Stimulated activated naive CD4-positive, alpha-beta T cell treated with Interleukin-2 at 50 U/mL for 16 hours (primary cell): ENCODE results near the gene CRX.
"Not testable (repeated sequence)": the region's sequence is repeated elsewhere in the genome, so short reads cannot be mapped to it uniquely, and the experiment has no call there.

Source experiments
- DNase-seq: peaks from one replicate; lab custom pipeline; 2025; lab: John Stamatoyannopoulos, UW

CRX gene

DNA sequence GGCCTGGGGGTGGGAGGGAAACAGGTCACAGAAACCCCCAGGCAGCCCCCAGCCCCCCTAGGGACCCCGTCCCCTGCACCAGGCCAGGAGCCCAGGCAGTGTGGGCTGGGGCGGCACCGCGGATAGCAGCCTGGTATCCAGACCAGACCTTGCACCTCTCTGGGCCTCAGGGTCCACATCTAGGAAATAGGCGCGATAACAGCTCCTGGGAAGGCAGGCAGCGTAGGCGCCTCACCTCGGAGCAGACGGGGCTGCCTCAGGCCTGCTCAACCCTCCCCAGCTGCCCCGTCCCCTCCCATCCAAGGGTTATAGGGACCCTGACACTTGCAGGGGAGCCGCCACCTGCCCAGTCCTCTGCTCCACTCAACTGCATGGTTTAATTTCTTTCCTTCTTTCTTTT lies 18.1 kb upstream of the CRX start:
- not testable (repeated sequence) for DNase-seq

DNA sequence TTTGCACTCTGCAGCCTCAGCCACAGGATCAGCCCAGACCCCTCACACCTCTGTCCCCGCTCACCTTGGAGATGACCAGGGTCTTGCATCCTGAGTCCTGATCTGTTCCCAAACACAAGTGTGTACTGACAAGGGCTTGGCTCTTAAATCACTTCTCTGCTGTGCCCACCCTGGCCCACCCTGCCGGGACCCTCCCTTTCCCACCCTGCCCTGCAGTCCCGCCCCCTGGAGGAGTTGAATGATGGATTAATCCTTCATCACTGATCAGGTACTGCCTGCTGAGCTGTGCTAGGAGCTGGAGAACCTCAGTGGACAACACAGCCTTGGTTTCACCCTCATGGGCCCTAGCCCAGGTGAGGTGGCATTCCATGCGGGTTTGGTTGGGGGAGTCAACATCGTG lies 17.3 kb upstream of the CRX start, which contains the start of gene TPRX1:
Gene TPRX1 (minus strand): TSS at position 101 of the 400 bp plus-strand sequence. CDS start 12 bp downstream, at position 89.
- not testable (repeated sequence) for DNase-seq

DNA sequence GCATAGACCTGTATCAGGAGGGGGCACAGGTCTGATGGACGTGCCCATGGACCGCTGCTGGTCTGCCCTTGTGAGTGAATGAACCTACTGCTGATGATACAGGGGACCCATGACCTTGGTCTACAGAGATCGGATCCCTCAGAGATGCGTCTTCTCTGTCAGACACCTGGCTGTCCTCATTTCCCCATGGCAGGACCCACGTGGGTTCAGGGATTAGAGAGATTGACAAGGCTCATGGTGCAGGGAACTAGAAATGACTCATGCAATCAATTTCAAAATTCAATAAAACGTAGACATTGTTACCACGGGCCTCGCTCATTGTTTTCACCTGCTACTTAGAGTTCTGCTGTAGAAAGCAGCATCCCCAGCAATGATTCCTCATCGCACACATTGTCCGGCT lies 16.4 kb upstream of the CRX start:
- DNase-seq: no peak

DNA sequence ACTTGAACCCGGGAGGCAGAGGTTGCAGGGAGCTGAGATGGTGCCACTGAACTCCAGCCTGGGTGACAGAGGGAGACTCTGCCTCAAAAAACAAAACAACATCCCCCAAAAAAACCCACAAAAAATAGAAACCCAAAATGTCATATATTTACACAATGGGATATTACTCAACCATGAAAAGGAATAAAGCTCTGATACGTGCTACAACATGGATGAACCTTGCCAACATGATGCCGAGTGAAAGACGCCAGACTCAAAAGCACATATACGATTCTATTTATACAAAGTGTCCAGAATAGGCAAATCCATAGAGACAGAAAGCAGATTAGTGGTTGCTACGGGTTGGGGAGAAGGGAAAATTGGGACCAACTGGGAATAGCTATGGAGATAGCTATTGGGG lies 15.3 kb upstream of the CRX start:
- no peak for DNase-seq

DNA sequence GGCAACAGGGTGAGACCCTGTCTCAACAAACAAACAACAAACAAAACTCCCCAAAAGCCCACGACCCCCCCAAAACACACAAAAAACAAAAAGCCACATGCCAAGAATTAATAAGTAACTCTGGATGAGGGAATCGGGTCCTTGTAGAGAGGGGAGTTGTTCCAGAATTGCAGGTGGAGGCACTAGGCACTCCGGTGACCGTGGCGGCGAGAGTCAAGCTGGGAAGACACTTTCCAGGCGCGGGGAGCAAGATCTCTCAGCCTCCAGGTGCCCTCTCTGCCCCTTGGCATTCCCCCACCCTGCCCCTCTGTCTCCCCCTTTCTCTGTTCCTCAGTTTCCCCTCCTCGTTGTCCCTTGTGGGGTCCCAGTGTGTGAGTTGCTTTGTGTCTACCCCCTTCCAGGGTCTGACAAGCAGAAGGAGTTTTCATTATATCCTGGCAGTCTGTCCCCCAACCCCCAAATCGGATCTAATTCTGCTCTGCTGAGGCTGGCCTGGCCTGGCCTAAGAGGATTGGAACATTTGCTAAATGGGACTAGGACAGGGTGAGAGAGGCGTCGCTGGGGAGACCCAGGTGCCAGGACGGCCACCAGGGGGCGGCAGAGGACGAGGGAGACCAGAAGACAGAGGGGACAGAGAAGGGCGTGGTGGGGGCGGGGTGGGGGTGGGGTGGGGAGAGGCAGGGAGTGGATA lies 8.3 kb upstream of the CRX start:
- peak; percentile 65 for DNase-seq

DNA sequence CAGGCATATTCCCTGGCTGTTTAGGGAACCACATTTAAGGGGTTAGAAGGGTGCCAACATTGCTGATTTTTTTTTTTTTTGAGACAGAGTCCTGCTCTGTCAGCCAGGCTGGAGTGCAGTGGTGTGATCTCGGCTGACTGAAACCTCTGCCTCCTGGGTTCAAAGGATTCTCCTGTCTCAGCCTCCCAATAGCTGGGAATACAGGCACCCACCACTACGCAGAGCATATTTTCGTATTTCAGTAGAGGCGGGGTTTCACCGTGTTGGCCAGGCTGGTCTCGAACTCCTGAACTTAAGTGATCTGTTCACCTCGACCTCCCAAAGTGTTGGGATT lies 7.8 kb upstream of the CRX start:
- DNase-seq: no peak

DNA sequence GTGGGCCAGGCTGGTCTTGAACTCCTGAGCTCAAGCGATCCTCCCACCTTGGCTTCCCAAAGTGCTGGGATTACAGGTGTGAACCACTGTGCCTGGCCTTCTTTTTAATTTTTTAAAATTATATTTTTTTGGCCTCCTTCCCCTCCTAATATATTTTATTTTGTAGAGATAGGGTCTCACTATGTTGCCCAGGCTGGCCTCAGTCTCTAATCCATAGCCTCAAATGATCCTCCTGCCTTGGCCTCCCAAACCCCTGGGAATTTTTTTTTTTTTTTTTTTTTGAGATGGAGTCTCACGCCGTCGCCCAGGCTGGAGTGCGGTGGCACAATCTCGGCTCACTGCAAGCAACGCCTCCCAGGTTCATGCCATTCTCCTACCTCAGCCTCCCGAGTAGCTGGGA lies 5.5 kb upstream of the CRX start:
- not testable (repeated sequence) for DNase-seq

DNA sequence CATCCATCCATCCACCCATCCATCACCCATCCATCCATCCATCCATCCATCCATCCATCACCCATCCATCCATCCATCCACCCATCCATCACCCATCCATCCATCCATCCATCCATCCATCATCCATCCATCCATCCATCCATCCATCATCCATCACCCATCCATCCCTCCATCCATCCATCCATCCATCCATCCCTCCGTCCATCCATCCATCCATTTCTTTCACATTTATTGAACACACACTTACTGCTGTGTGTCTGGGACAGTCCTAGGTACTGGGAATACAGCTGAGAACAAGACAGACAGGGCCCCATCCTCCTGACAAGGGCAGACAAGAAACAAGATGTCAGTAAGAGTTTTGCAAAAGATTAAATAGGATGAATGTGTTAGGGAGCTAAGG lies 3.5 kb upstream of the CRX start:
- not testable (repeated sequence) for DNase-seq

DNA sequence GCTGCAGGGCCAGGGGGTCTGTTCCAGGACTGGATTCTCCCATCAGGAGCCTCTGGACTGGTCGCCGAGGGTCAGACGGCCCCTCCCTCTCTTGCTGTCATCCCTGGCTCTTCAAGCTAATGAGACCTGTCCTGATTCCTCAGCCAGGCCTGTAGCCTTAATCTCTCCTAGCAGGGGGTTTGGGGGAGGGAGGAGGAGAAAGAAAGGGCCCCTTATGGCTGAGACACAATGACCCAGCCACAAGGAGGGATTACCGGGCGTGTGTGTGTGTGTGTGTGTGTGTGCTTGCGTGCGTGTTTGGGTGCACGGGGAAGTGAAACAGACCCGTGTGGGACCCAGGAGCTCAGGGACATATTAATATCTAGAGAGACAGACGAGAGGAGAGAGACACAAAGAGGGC lies 1.9 kb upstream of the CRX start:
- no peak for DNase-seq

DNA sequence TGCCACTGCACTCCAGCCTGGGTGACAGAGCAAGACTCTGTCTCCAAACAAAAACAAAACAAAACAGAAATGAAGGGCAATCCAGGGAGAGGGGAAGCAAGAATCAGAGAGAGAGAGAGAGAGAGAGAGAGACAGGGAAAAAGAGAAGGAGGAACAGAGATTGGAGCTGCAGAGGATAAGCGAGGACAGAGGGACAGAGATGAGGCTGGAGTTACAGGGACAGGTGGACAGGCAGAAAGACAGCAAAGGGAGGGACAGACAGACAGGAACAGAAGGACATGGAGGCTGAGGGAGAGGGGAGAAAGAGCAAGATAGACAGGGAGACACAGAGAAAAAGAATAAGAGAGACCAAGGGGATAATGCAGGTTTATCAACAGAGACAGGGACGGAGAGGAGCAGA lies 1.3 kb upstream of the CRX start:
- no peak for DNase-seq

DNA sequence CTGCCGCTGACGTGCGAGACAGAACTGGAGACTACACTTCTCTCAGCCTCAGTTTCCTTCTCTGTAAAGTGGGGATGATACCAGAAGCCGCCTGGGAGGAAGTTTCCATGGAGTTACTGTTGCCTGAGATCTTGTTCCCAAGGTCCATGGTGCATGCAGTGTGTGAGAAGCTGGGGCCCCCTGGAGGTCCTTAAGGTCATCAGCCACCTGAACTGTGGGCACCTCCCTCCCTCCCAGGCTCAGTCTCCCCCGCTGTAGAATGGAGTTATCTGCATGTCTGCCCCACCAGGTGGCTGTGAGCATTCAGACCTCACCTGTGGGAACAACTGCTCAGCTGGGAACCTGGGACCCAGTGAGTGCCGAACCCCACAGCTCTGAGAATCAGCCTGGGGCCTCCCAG lies 2.7 kb downstream of the CRX start:
- no peak for DNase-seq

DNA sequence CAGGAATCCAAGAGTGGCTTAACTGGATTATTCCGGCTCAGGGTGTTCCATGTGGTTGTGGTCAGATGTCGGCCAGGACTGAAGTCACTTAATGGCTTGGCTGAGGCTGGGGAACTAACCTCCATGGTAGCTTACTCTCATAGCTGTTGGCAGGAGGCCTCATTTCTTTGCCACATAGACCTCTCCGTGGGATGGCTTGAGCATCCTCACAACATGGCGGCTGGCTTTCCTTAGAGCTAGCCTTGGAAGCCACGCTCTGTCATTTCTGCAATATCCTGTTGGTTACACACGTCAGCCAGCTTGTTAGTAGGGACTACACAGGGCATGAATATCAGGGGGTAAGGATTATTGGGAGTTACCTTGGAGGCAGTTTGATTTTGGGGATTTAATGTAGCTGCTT lies 5.1 kb downstream of the CRX start:
- DNase-seq: no peak

DNA sequence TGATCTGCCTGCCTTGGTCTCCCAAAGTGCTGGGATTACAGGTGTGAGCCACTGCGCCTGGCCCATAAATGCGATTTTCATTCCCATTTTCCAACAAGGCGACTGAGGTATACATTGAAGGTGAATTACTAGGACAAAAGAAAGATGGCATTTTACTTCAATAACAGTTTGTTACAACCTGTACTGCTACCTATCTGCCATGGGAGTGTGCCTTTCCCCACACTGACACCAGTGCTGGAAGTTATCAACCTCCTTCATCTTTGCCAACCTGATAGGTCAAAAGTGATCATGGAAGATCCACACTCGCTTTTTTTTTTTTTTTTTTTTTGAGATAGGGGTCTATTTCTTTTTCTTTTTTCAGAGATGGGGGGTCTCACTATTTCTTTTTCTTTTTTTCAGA lies 11.0 kb downstream of the CRX start:
- DNase-seq: no peak

DNA sequence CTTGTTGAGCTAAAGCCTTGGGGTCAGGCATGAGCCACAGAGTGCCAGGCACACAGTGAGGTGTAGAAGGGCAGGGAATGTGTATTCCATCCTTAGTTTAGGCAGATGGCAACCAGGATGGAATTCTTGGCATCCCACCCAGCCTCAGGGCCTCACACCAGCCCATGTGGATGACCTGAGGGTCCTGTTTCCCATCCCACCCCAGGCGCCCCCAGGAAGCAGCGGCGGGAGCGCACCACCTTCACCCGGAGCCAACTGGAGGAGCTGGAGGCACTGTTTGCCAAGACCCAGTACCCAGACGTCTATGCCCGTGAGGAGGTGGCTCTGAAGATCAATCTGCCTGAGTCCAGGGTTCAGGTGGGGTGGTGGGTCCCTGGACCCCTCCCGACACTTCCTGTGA lies 14.3 kb downstream of the CRX start:
- DNase-seq: no peak

DNA sequence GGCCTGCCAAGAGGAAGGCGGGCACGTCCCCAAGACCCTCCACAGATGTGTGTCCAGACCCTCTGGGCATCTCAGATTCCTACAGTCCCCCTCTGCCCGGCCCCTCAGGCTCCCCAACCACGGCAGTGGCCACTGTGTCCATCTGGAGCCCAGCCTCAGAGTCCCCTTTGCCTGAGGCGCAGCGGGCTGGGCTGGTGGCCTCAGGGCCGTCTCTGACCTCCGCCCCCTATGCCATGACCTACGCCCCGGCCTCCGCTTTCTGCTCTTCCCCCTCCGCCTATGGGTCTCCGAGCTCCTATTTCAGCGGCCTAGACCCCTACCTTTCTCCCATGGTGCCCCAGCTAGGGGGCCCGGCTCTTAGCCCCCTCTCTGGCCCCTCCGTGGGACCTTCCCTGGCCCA lies 17.7 kb downstream of the CRX start:
- DNase-seq: no peak

DNA sequence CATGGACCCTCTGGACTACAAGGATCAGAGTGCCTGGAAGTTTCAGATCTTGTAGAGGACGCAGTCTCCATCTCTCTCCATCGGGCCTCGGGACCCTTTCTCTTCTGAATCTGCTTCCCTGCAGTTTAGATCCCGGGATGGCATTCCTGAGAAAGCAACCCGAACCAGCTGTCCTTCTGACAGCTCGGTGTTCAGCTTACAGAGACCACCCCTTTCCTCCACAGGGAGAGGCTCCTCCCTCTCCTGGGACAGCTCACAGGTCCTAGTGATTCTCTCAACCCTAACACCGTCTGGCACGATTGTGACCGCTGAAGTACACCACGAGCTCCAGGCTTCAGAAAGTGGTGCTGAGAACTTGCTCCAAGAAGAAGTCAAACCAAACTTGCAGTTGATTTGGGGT lies 18.2 kb downstream of the CRX start:
- no peak for DNase-seq

DNA sequence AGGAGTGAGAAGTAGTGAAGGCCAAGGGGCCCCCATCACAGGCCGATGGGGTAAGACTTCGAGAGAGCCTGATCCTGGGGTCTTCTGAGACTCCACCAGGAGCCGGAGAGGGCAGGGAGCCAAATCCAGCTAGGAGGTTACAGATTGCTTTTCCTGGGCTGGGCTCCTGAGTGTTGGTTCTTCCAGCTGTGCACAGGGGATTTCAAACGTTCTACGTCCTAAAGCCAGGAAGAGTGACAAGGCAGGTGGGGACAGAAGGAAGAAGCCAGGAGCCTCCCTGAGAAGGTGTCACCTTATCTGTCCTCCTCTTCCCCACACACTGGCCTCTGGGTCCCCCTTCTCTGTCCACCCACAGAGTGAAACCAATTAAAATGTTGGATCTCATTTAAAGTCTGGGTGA lies 21.2 kb downstream of the CRX start:
- DNase-seq: no peak

DNA sequence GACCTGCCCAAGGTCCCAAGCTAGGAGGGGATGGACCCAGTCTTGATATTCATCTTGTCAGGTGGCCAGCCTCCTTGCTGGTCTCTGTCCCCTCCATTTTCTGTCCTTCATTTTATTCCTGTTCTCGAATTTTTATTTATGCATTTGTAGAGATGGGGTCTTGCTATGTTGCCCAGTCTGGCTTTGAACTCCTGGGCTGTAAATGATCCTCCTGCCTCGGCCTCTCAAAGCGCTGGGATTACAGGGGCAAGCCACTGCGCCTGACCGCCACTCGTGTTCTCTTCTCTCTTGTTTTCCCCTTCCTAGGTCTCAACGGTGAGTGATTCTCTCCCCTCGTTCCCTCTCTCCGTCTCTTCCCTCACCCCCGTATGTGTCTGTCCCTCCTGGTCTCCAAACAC lies 26.7 kb downstream of the CRX start:
- no peak for DNase-seq

DNA sequence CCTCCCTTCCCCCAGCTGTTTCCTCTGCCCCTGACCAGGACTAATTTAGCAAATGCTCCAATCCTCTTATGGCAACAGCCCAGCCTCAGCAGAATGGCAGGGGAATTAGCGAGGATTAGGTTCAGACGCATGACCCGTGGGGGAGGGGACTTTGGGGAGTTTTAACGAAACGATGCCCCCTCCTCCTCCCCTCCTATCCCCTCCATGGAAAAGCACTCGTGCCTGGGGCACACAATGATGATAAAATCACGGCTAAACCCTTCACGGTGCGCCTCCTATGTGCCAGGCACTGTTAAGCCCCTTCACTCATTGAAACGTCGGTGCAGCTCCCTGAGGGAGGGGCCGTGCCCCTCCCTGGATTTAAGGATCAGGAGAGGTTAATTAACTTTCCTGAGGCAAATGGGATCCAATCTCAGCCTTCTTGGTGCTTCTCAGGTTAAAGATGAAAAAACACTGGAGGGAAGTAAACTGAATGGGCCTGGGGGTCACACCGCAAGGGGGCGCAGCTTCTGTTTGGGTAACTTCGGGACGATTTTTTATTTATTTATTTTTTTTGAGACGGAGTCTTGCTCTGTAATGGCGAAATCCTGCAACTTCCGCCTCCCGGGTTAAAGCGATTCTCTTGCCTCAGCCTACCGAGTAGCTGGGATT lies 27.2 kb downstream of the CRX start:
- peak; percentile 3 for DNase-seq

DNA sequence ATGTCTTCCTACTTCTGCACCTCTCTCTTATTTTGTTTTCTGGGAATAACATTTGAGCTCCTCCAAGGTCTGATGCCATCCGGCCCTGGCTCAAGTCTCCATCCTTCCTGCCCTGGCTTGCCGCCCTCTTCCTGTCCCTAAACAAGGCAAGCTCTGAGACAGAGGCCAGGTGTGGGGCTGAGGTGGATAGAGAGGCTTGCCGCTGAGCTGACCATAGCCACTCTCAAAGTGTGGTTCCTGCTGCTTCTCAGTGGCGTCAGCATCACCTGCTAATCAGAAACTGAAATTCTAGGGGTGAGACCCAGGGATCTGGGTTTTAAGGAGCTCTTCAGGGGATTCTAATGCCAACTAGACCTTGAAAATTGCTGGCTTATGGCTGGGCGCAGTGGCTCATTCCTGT lies 31.3 kb downstream of the CRX start:
- no peak for DNase-seq

DNA sequence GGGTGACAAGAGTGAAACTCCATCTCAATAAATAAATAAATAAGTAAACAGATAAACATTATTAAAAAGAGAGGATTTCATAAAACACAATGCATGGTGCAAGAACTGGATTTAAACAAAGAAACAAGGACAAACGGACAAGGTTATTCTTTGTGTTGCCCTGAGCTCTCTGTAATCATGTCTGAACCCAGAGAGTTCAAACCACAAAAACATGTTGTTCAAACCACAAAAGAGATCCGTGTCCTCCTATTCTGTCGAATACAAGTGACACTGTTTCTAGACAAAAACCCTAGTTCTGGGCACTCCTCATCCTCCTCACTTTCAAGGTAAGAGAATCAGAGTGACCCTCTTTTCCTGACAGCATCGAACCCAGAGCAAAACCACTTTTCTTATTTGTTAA lies 32.7 kb downstream of the CRX start:
- DNase-seq: no peak

DNA sequence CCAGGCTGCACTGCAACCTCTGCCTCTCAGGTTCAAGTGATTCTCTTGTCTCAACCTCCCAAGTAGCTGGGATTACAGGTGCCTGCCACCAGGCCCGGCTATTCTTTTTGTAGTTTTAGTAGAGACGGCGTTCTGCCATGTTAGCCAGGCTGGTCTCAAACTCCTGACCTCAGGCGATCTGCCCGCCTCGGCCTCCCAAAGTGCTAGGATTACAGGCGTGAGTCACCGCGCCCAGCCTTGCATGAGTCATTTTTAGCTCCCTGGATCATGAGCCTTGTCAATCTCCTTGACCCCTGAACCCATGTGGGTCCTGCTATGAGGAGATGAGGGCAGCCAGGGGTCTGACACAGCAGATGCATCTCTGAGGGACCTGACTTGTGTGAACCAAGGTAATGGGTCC lies 36.5 kb downstream of the CRX start:
- not testable (repeated sequence) for DNase-seq

DNA sequence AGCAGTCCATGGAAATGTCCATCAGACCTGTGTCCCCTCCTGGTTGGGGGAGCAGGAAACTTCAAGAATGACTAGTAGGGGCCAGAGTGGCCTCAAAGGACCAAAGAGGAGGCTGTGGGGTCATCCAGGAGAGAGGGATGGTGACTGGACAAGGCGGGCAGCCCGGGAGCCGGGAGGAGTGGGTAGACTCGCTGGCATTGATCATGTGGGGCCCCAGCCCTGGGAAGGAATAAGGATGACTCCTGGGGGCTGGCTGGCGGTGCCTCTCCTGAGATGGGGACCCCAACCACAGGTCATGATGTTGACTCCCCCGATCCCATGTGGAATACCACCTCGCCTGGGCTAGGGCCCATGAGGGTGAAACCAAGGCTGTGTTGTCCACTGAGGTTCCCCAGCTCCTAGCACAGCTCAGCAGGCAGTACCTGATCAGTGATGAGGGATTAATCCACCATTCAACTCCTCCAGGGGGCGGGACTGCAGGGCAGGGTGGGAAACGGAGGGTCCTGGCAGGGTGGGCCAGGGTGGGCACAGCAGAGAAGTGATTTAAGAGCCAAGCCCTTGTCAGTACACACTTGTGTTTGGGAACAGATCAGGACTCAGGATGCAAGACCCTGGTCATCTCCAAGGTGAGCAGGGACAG lies 37.0 kb downstream of the CRX start, which contains the start of gene TPRX2:
Gene TPRX2 (plus strand): TSS at position 590 of the 640 bp plus-strand sequence. CDS start 12 bp downstream, at position 602.
- DNase-seq: not testable (repeated sequence)
